CD4-positive, alpha-beta T cell treated with Interleukin-4 for 4 hours (primary cell): ENCODE results near the gene PAK4.
"Not testable (repeated sequence)": the region's sequence is repeated elsewhere in the genome, so short reads cannot be mapped to it uniquely, and the experiment has no call there.

Experiments used
- DNase-seq: peaks from one replicate; pipeline ENCODE4 v3.0.0-alpha.2; 2020

The PAK4 gene

GRCh38 chr19:39211731-39212374, 86.3 kb downstream of the PAK4 start:
- DNase-seq, result no peak

DNA sequence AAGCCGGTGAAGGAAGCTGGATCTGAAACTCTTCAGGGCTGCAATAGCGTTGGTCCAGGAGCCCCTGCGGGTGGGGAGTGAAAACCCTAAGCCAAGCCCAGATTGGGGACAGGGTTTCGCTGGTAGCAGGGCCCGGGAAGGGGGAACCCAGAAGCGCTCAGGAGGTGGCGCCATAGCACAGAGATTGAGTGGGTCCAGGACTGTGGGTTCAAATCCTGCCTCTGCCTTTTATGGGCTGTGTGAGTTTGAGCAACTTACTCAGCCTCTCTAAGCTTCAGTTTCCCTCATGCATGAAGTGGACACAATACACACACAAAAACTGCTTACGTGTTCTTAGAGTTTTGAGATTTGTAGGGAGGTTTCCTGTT, 86.8 kb downstream of the PAK4 start:
- peak; percentile 48 for DNase-seq

DNA sequence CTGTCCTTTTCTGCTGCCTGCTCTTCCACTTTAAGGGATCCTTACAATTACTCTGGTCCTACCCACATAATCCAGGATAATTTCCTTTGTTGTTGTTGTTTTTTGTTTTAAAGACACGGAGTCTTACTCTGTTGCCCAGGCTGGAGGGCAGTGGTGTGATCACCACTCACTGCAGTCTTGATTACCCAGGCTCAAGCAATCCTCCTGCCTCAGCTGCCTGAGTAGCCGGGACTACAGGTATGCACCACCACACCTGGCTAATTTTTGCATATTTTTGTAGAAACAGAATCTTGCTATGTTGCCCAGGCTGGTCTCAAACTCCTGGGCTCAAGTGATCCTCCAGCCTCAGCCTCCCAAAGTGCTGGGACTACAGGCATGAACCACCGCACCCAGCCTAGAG, 89.7 kb downstream of the PAK4 start:
- not testable (repeated sequence) for DNase-seq

DNA sequence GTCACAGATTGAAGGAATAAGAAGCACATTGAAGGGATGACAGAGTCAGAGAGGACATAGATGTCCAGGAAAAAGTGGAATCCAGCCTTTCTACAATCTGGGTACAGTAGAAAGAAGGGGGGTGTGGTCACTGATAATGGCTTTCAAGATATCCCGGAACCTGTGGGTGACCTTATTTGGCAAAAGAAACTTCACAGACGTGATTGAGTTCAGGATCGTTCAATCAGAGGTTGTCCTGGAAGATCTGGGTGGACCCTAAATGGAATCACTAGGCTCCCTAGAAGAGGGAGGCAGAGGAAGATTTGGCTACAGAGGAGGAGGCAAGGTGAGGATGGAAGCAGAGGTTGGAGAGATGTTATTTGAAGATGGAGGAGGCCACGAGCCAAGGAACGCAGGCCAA, 91.5 kb downstream of the PAK4 start:
- no peak for DNase-seq

DNA sequence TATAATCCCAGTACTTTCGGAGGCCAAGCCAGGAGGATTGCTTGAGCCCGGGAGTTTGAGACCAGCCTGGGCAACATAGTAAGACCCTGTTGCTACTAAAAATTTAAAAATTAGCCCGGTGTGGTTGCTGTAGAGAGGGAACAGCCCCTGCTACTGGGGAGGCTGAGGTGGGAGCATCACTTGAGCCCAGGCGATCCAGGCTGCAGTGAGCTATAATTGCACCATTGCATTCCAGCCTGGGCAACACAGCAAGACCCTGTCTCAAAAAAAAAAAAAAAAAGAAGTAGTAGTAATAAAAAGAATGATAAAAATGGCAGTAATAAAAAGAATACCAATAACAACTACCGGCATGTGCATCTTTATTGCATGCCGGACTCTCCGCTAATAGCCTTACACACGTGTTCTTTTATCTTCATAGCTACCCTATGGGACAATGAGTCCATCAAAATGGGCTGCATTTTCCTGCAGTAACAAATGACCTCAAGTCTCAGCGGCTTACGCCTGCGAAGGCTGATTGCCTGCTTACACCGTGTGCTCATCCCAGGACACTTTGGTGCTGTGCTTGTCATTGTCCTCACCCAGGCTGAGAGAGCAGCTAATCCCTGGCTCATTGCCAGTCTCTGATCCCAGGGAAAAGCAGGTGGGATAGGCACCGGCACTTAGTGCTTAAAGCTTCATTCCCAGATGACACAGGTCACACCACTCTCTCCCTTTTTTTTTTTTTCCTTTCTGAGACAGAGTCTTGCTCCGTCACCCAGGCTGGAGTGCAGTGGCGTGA, 92.8 kb downstream of the PAK4 start:
- no peak for DNase-seq

GRCh38 chr19:39219108-39219507, 93.5 kb downstream of the PAK4 start:
- DNase-seq, result not testable (repeated sequence)

GRCh38 chr19:39223703-39224279, 98.2 kb downstream of the PAK4 start:
- DNase-seq, result no peak

DNA sequence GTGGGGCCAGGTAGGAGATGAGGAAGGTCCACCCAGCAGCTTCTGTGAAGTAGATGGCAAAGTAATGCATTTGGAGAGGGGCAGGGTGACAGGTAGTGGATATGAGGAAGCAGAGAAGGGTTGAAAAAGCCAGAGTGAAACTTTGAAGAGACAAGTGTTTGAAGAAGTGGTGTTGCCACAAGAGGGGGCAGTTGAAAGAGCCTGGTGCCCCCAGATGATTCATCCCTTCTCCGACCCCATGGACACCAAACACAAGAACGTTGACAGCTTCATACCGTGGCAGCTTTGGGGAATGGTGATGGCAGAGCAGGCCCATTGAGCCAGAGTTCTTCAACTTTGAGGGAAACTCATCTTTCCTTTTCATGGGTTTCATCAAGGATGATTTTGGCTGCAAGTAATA, 99.3 kb downstream of the PAK4 start:
- no peak for DNase-seq
